ENCODE results near the gene TNFAIP8. TPM values are rescaled to one million over a fixed set of nuclear protein-coding genes. Genes with fewer than 3 reads are reported as not detected.

Gene TNFAIP8
- total and polyA plus RNA-seq, 2 donors (not counting 1 experiment from before 2014, with no cell fraction given), result 67.3 to 109 TPM

DNA sequence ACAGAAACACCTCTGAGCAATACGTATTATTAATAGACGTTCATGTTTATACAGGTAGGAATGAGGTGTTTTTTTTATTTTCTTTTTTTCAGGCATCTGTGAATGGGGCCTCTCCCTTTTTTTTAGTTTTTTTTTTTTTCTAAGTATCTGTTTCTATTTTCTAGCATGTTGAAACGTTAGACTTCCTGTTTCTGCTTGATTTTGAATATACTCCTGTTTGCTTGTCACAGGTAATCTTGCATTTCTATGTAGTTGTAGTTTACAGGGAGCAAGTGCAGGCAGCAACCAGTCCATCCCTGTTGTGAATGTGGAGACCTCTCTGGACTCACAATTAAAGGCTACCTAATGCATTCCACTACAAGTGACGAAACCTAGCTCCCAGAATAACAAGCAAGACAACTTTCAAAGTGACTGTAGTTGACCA, 22.8 kb upstream of the TNFAIP8 start:
- H3K4me2 ChIP-seq (replicated peaks; ENCODE audit: low read depth, low read length, poor library complexity, severe bottlenecking), result peak overlapping the region; percentile 75
- H3K9me3 Mint-ChIP-seq (ENCODE audit: insufficient read depth), result no peaks in the 10 kb centered on the region
- no peaks in the 10 kb centered on the region for H3K9me3 ChIP-seq (ENCODE audit: control extremely low read depth in 1 of 3, control insufficient read depth in 2 of 3, insufficient read depth in 1 of 3, low read length in 2 of 3)
- peak overlapping the region; percentile 59 for H3K9ac ChIP-seq (ENCODE audit: low read length)
- H3K27ac ChIP-seq (ENCODE audit: low read length in 2 of 2), result peak overlapping the region; percentile 57 to 79
- no peaks in the 10 kb centered on the region for H3K27me3 ChIP-seq (replicated peaks in 1 of 4; ENCODE audit: control extremely low read depth in 1 of 4, control insufficient read depth in 3 of 4, insufficient read depth in 4 of 4, low read length in 3 of 4)
- peak; percentile 56 for DNase-seq
- H3K27me3 Mint-ChIP-seq, result no peaks in the 10 kb centered on the region
- intact Hi-C loops (cut with micrococcal nuclease), result loop anchor here (1.0 to 5.0 kb wide), 4 partner anchors 8 to 34 kb away; no protein-coding TSS in a partner anchor
- H3K36me3 ChIP-seq (replicated peaks in 1 of 2; ENCODE audit: control extremely low read depth in 1 of 2, control insufficient read depth in 1 of 2, extremely low read depth in 1 of 2, insufficient read depth in 2 of 2, low read length in 1 of 2), result peaks cover 0 to 3% of the 10 kb centered on the region in 2 experiments
- peak overlapping the region; percentile 85 for H3K4me3 Mint-ChIP-seq
- peak; percentile 20 for ATAC-seq (ENCODE audit: low read depth)
- H3K4me3 ChIP-seq (ENCODE audit: control extremely low read depth in 1 of 5, extremely low read depth in 1 of 5, insufficient read depth in 1 of 5, low read depth in 2 of 5, low read length in 4 of 5), result peak overlapping the region; percentile 12 to 63 (median 46)
- peaks cover 100% of the 10 kb centered on the region for H3K79me2 ChIP-seq (ENCODE audit: control insufficient read depth, insufficient read depth, low read length)
- peak overlapping the region; percentile 89 for H3K27ac Mint-ChIP-seq
- no CpG with 5 or more reads among the region's 4 CpGs for WGBS (ENCODE audit: insufficient coverage)
- CTCF ChIA-PET, result interaction anchor here (1.3 to 20.0 kb wide), 6 partner anchors 17 to 102 kb away, joined by 4 to 209 read pairs (median 16); partner anchors contain the start of gene TNFAIP8
- peaks cover 84 to 98% of the 10 kb centered on the region in 2 donors for H3K4me1 ChIP-seq (ENCODE audit: control insufficient read depth in 2 of 2, insufficient read depth in 2 of 2, low read length in 2 of 2)
- POLR2A ChIA-PET, result interaction anchor here (0.6 to 1.7 kb wide), 4 partner anchors 9 to 42 kb away, joined by 3 to 7 read pairs (median 4); partner anchors contain the start of gene TNFAIP8
- peaks cover 6% of the 10 kb centered on the region for H4K20me1 ChIP-seq (ENCODE audit: control insufficient read depth, insufficient read depth, low read length, poor library complexity, severe bottlenecking)
- no peak overlapping the region for H2AFZ ChIP-seq (ENCODE audit: insufficient read depth, low read depth, low read length, poor library complexity, severe bottlenecking)
- TF ChIP-seq EZH2 (IDR thresholded peaks at IDR 0.05; ENCODE audit: borderline replicate concordance, insufficient read depth, low read depth, low read length, poor library complexity, severe bottlenecking), result no peak
- TF ChIP-seq, protein P1, sequence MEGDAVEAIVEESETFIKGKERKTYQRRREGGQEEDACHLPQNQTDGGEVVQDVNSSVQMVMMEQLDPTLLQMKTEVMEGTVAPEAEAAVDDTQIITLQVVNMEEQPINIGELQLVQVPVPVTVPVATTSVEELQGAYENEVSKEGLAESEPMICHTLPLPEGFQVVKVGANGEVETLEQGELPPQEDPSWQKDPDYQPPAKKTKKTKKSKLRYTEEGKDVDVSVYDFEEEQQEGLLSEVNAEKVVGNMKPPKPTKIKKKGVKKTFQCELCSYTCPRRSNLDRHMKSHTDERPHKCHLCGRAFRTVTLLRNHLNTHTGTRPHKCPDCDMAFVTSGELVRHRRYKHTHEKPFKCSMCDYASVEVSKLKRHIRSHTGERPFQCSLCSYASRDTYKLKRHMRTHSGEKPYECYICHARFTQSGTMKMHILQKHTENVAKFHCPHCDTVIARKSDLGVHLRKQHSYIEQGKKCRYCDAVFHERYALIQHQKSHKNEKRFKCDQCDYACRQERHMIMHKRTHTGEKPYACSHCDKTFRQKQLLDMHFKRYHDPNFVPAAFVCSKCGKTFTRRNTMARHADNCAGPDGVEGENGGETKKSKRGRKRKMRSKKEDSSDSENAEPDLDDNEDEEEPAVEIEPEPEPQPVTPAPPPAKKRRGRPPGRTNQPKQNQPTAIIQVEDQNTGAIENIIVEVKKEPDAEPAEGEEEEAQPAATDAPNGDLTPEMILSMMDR (IDR thresholded peaks at IDR 0.05), result no peak
- peaks cover 92% of the 10 kb centered on the region for H3K4me1 Mint-ChIP-seq

DNA sequence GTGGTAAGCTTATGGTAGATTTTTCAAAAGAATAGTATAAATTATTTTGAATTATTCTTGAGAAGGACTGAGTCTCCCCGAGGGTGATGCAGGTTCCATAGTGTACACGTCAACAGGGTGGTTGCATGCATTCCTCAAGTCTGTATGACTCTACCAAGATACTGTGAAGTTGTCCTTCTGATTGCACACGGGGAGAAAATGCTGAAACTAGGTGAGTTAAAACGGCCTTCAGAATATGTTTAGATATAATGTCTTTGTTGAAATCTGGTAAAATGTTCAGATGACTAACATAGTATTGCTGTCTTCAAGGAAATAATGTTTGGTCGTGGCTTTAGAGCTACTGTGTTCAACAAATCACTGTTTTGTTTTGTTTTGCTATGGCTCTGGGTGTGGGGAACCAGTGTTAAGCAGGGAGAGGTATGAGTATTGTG, 22.4 kb upstream of the TNFAIP8 start:
- Mint-ChIP-seq H3K27ac (peak overlapping the region; percentile 89), H3K4me3 (peak overlapping the region; percentile 85), H3K4me1 (peaks cover 92% of the 10 kb centered on the region), H3K9me3 (ENCODE audit: insufficient read depth) (no peaks in the 10 kb centered on the region), H3K27me3 (no peaks in the 10 kb centered on the region)
- Histone ChIP-seq H3K9ac (ENCODE audit: low read length) (peak overlapping the region; percentile 59), H3K27me3 (replicated peaks in 1 of 4; ENCODE audit: control extremely low read depth in 1 of 4, control insufficient read depth in 3 of 4, insufficient read depth in 4 of 4, low read length in 3 of 4) (no peaks in the 10 kb centered on the region), H3K4me1 (ENCODE audit: control insufficient read depth in 2 of 2, insufficient read depth in 2 of 2, low read length in 2 of 2) (peaks cover 84 to 98% of the 10 kb centered on the region in 2 donors), H3K79me2 (ENCODE audit: control insufficient read depth, insufficient read depth, low read length) (peaks cover 100% of the 10 kb centered on the region), H2AFZ (ENCODE audit: insufficient read depth, low read depth, low read length, poor library complexity, severe bottlenecking) (no peak overlapping the region), H3K9me3 (ENCODE audit: control extremely low read depth in 1 of 3, control insufficient read depth in 2 of 3, insufficient read depth in 1 of 3, low read length in 2 of 3) (no peaks in the 10 kb centered on the region), H3K4me2 (replicated peaks; ENCODE audit: low read depth, low read length, poor library complexity, severe bottlenecking) (peak overlapping the region; percentile 75), H4K20me1 (ENCODE audit: control insufficient read depth, insufficient read depth, low read length, poor library complexity, severe bottlenecking) (peaks cover 7% of the 10 kb centered on the region), H3K4me3 (ENCODE audit: control extremely low read depth in 1 of 5, extremely low read depth in 1 of 5, insufficient read depth in 1 of 5, low read depth in 2 of 5, low read length in 4 of 5) (peak overlapping the region; percentile 38 to 63 (median 46)), H3K27ac (ENCODE audit: low read length in 2 of 2) (peak overlapping the region; percentile 57 to 79), H3K36me3 (replicated peaks in 1 of 2; ENCODE audit: control extremely low read depth in 1 of 2, control insufficient read depth in 1 of 2, extremely low read depth in 1 of 2, insufficient read depth in 2 of 2, low read length in 1 of 2) (peaks cover 0 to 3% of the 10 kb centered on the region in 2 experiments)
- POLR2A ChIA-PET, result interaction anchor here (0.6 to 1.7 kb wide), 3 partner anchors 22 to 43 kb away, joined by 3 to 5 read pairs (median 3); partner anchors contain the start of gene TNFAIP8
- 43% methylated on average over 4 of the region's 5 CpGs for WGBS (ENCODE audit: insufficient coverage)
- intact Hi-C loops (cut with micrococcal nuclease), result loop anchor here (1.0 to 5.0 kb wide), 3 partner anchors 9 to 34 kb away; no protein-coding TSS in a partner anchor
- TF ChIP-seq EZH2 (IDR thresholded peaks at IDR 0.05; ENCODE audit: borderline replicate concordance, insufficient read depth, low read depth, low read length, poor library complexity, severe bottlenecking), result no peak
- TF ChIP-seq, protein P1 (IDR thresholded peaks at IDR 0.05), result no peak
- CTCF ChIA-PET, result interaction anchor here (1.9 to 20.0 kb wide), 5 partner anchors 18 to 101 kb away, joined by 4 to 209 read pairs (median 22); partner anchors contain the start of gene TNFAIP8
- ATAC-seq (ENCODE audit: low read depth) (peak; percentile 2), DNase-seq (no peak)
